HL-60 (cell line): ENCODE measurements around the gene SHISA6.

ENCODE experiments used
- DNase-seq, 2 experiments: peaks; one replicate each; pipeline ENCODE4 v3.0.0-alpha.2; 2010 to 2020; ENCODE audit warnings: low read depth in 1 of 2, low spot score in 1 of 2
- H3K27ac ChIP-seq: fragments of 250-450 bp; sonication (Bioruptor Pico); replicated peaks from 2 replicates; pipeline ENCODE4 v1.5.1; 2020; ENCODE audit warnings: mild to moderate bottlenecking, moderate library complexity
- H3K27me3 ChIP-seq: fragments of 250-450 bp; sonication (Bioruptor Pico); 2 replicates; pipeline ENCODE4 v1.5.1; 2021; ENCODE audit warnings: mild to moderate bottlenecking, moderate library complexity; ENCODE audit not compliant: insufficient read depth, poor library complexity, severe bottlenecking
- H3K4me3 ChIP-seq: replicated peaks from 2 replicates; pipeline ENCODE4 v1.5.1; 2011; ENCODE audit warnings: mild to moderate bottlenecking, control low read depth, low read length; ENCODE audit not compliant: insufficient read depth
- CTCF ChIP-seq: IDR thresholded peaks from one replicate; pipeline ENCODE4 v1.5.1; 2011; ENCODE audit warnings: low read length, control low read depth, inconsistent platforms; ENCODE audit not compliant: insufficient read depth
- GABPA ChIP-seq: IDR thresholded peaks from 2 replicates; pipeline ENCODE4 v1.6.1; 2012; ENCODE audit warnings: low read depth
- POLR2AphosphoS5 ChIP-seq: IDR thresholded peaks from 2 replicates; pipeline ENCODE4 v1.6.1; 2012; ENCODE audit warnings: low read depth
- REST ChIP-seq: IDR thresholded peaks from 2 replicates; pipeline ENCODE4 v1.6.1; 2012; ENCODE audit warnings: low read depth; ENCODE audit not compliant: insufficient replicate concordance
- SPI1 ChIP-seq: IDR thresholded peaks from 2 replicates; pipeline ENCODE4 v1.6.1; 2012; ENCODE audit warnings: low read depth, mild to moderate bottlenecking, borderline replicate concordance

SHISA6 gene

GRCh38 chr17:11454096-11454495 lies 213.1 kb downstream of the SHISA6 start:
- H3K4me3 ChIP-seq = no peak overlapping the region

GRCh38 chr17:11458279-11458678 lies 217.3 kb downstream of the SHISA6 start:
- TF ChIP-seq CTCF = no peak
- H3K27me3 ChIP-seq = no peaks in the 10 kb centered on the region
- H3K27ac ChIP-seq = no peak overlapping the region
- no peak for DNase-seq
- H3K4me3 ChIP-seq = no peak overlapping the region

More at GRCh38 chr17:11454096-11454495, 213.1 kb downstream of the SHISA6 start:
- H3K27me3 ChIP-seq = no peaks in the 10 kb centered on the region
- no peak for DNase-seq
- no peak for TF ChIP-seq CTCF
- no peak for TF ChIP-seq GABPA
- no peak for TF ChIP-seq POLR2AphosphoS5
- TF ChIP-seq REST = no peak
- TF ChIP-seq SPI1 = no peak
- no peak overlapping the region for H3K27ac ChIP-seq

GRCh38 chr17:11459861-11460331 lies 218.9 kb downstream of the SHISA6 start:
- Histone ChIP-seq H3K27ac (no peak overlapping the region), H3K27me3 (no peaks in the 10 kb centered on the region), H3K4me3 (no peak overlapping the region)
- TF ChIP-seq GABPA (no peak), POLR2AphosphoS5 (no peak), SPI1 (no peak), CTCF (no peak), REST (no peak)
- no peak for DNase-seq

- Histone ChIP-seq H3K4me3 (no peak overlapping the region), H3K27me3 (no peaks in the 10 kb centered on the region), H3K27ac (no peak overlapping the region)
- no peak for TF ChIP-seq SPI1
- no peak for TF ChIP-seq POLR2AphosphoS5
- no peak for TF ChIP-seq GABPA
- no peak for DNase-seq
Measured at GRCh38 chr17:11461993-11462548, 221.1 kb downstream of the SHISA6 start.
